IMR-90 (cell line): ENCODE results near the gene ABHD17B. TPM values are rescaled to one million over a fixed set of nuclear protein-coding genes. Genes with fewer than 3 reads are reported as not detected.

Experiments used
- ATAC-seq: fragments of 200-7000 bp; cut with Tn5 transposase; 2 replicates; pipeline ENCODE4 v1.9.1; 2020; ENCODE audit warnings: low read depth, mild to moderate bottlenecking, moderate library complexity
- BruUV-seq: library from RNA; stranded (reverse); fragments of 400-500 nt; replicated peaks from 2 replicates; lab custom pipeline; 2021; lab: Mats Ljungman, UMichigan
- CTCF ChIA-PET: fragments of 300-600 bp; formaldehyde crosslinking; extraction: SDS; loops from one replicate; lab custom pipeline; 2021; ENCODE audit warnings: antibody characterized with exemption; lab: Yijun Ruan, JAX
- POLR2A ChIA-PET: fragments of 300-600 bp; sonication (Branson Sonifier 250); formaldehyde crosslinking; loops from one replicate; lab custom pipeline; 2022; ENCODE audit warnings: antibody characterized with exemption; ENCODE audit not compliant: unreplicated experiment; lab: Charles Lee
- DNase-seq: peaks from one replicate; pipeline ENCODE4 v3.0.0; 2013
- H2AFZ ChIP-seq: replicated peaks from 2 replicates; pipeline ENCODE3; 2013; ENCODE audit warnings: low read length, mild to moderate bottlenecking; ENCODE audit not compliant: poor library complexity
- H2AK5ac ChIP-seq: 2 replicates; pipeline ENCODE4 v1.6.1; 2013; ENCODE audit warnings: low read depth, low read length, inconsistent platforms
- H2AK9ac ChIP-seq: replicated peaks from 2 replicates; pipeline ENCODE3; 2013; ENCODE audit warnings: mild to moderate bottlenecking, low read depth, low read length, moderate library complexity; ENCODE audit not compliant: poor library complexity
- H2BK120ac ChIP-seq: 2 replicates; pipeline ENCODE4 v1.6.1; 2013; ENCODE audit warnings: low read depth, low read length, inconsistent platforms
- H2BK15ac ChIP-seq: 3 replicates; pipeline ENCODE4 v1.6.1; 2013; ENCODE audit warnings: low read depth, low read length, inconsistent platforms
- H2BK20ac ChIP-seq: 2 replicates; pipeline ENCODE4 v1.6.1; 2013; ENCODE audit warnings: low read depth, mild to moderate bottlenecking, inconsistent platforms, low read length, moderate library complexity
- H2BK5ac ChIP-seq: 2 replicates; pipeline ENCODE4 v1.6.1; 2013; ENCODE audit warnings: mild to moderate bottlenecking, low read depth, low read length, inconsistent platforms; ENCODE audit not compliant: poor library complexity, severe bottlenecking
- H3K14ac ChIP-seq: replicated peaks from 2 replicates; pipeline ENCODE4 v1.6.1; 2013; ENCODE audit warnings: low read depth, low read length, inconsistent platforms
- H3K18ac ChIP-seq: 2 replicates; pipeline ENCODE4 v1.6.1; 2013; ENCODE audit warnings: low read depth, low read length, control low read depth
- H3K23ac ChIP-seq: 2 replicates; pipeline ENCODE4 v1.6.1; 2013; ENCODE audit warnings: low read depth, low read length, inconsistent platforms
- H3K27ac ChIP-seq: 2 replicates; pipeline ENCODE4 v1.5.1; 2013; ENCODE audit warnings: mild to moderate bottlenecking, control low read depth, low read length; ENCODE audit not compliant: insufficient read depth
- H3K27me3 ChIP-seq: 2 replicates; pipeline ENCODE4 v1.6.1; 2013; ENCODE audit warnings: low read length; ENCODE audit not compliant: control insufficient read depth, insufficient read depth
- H3K36me3 ChIP-seq: 2 replicates; pipeline ENCODE4 v1.6.1; 2013; ENCODE audit warnings: low read length, mixed read lengths; ENCODE audit not compliant: control insufficient read depth, insufficient read depth
- H3K4ac ChIP-seq: 2 replicates; pipeline ENCODE4 v1.6.1; 2013; ENCODE audit warnings: low read depth, low read length, inconsistent platforms
- H3K4me1 ChIP-seq: 2 replicates; pipeline ENCODE4 v1.6.1; 2013; ENCODE audit warnings: low read length, mixed read lengths; ENCODE audit not compliant: control insufficient read depth, insufficient read depth
- H3K4me2 ChIP-seq: 2 replicates; pipeline ENCODE4 v1.6.1; 2013; ENCODE audit warnings: low read depth, mild to moderate bottlenecking, control low read depth, low read length, moderate library complexity
- H3K4me3 ChIP-seq: 2 replicates; pipeline ENCODE4 v1.5.1; 2013; ENCODE audit warnings: low read depth, mild to moderate bottlenecking, control low read depth, low read length, moderate library complexity; ENCODE audit not compliant: insufficient read depth
- H3K56ac ChIP-seq: 2 replicates; pipeline ENCODE4 v1.6.1; 2013; ENCODE audit warnings: low read length, inconsistent platforms; ENCODE audit not compliant: insufficient read depth; ENCODE audit errors: extremely low read depth
- H3K79me1 ChIP-seq, 2 experiments: 2 replicates each; pipeline ENCODE4 v1.6.1; 2013; ENCODE audit warnings: low read length in 2 of 2, inconsistent platforms in 1 of 2, low read depth in 1 of 2
- H3K9ac ChIP-seq: 2 replicates; pipeline ENCODE4 v1.6.1; 2013; ENCODE audit warnings: low read depth, low read length, control low read depth
- H3K9me1 ChIP-seq: 2 replicates; pipeline ENCODE4 v1.6.1; 2013; ENCODE audit warnings: low read length, inconsistent platforms; ENCODE audit not compliant: insufficient read depth
- H3K9me3 ChIP-seq: 2 replicates; pipeline ENCODE4 v1.6.1; 2013; ENCODE audit warnings: low read length; ENCODE audit not compliant: control insufficient read depth, insufficient read depth
- H4K20me1 ChIP-seq: 2 replicates; pipeline ENCODE4 v1.6.1; 2013; ENCODE audit warnings: low read length, inconsistent platforms; ENCODE audit not compliant: insufficient read depth
- H4K5ac ChIP-seq: 2 replicates; pipeline ENCODE4 v1.6.1; 2013; ENCODE audit warnings: mild to moderate bottlenecking, low read depth, low read length, control low read depth
- H4K8ac ChIP-seq, 2 experiments: 2 replicates each; pipeline ENCODE4 v1.6.1; 2013; ENCODE audit warnings: low read depth in 2 of 2, low read length in 2 of 2, control low read depth in 1 of 2, inconsistent platforms in 1 of 2
- H4K91ac ChIP-seq: 2 replicates; pipeline ENCODE4 v1.6.1; 2013; ENCODE audit warnings: low read depth, low read length, inconsistent platforms; ENCODE audit not compliant: insufficient read depth
- BHLHE40 ChIP-seq: fragments of 150-350 bp; IDR thresholded peaks from 2 replicates; pipeline ENCODE4 v1.6.1; 2016; ENCODE audit warnings: mild to moderate bottlenecking, low read depth, low read length
- CEBPB ChIP-seq: IDR thresholded peaks from 2 replicates; pipeline ENCODE4 v1.6.1; 2012; ENCODE audit warnings: low read depth, low read length, improper control_type of control experiment
- MAFK ChIP-seq: IDR thresholded peaks from 2 replicates; pipeline ENCODE4 v1.6.1; 2012; ENCODE audit warnings: low read depth, low read length, improper control_type of control experiment
- MAZ ChIP-seq: IDR thresholded peaks from 2 replicates; pipeline ENCODE4 v1.6.1; 2012; ENCODE audit warnings: low read depth, mild to moderate bottlenecking, low read length, improper control_type of control experiment, moderate library complexity, borderline replicate concordance
- MXI1 ChIP-seq: IDR thresholded peaks from 2 replicates; pipeline ENCODE4 v1.6.1; 2012; ENCODE audit warnings: low read depth, mild to moderate bottlenecking, low read length, moderate library complexity, borderline replicate concordance
- NFE2L2 ChIP-seq: fragments of 150-350 bp; IDR thresholded peaks from 2 replicates; pipeline ENCODE4 v1.6.1; 2016; ENCODE audit warnings: low read depth, mild to moderate bottlenecking, low read length
- POLR2A ChIP-seq: IDR thresholded peaks from 2 replicates; pipeline ENCODE4 v1.6.1; 2012; ENCODE audit warnings: mild to moderate bottlenecking, low read depth, low read length
- RAD21 ChIP-seq: IDR thresholded peaks from 2 replicates; pipeline ENCODE4 v1.6.1; 2012; ENCODE audit warnings: low read length, improper control_type of control experiment
- RCOR1 ChIP-seq: IDR thresholded peaks from 2 replicates; pipeline ENCODE4 v1.6.1; 2012; ENCODE audit warnings: mild to moderate bottlenecking, low read length, improper control_type of control experiment; ENCODE audit not compliant: insufficient replicate concordance
- RFX5 ChIP-seq: IDR thresholded peaks from 2 replicates; pipeline ENCODE4 v1.8.0; 2012; ENCODE audit warnings: low read depth, mild to moderate bottlenecking, low read length, moderate library complexity
- USF2 ChIP-seq: fragments of 150-350 bp; IDR thresholded peaks from 2 replicates; pipeline ENCODE4 v1.6.1; 2017; ENCODE audit warnings: mild to moderate bottlenecking, antibody characterized with exemption, low read length, low read depth
- dilution Hi-C: fragments of 300-500 bp; cut with HindIII; formaldehyde crosslinking; loops from one replicate; pipeline ENCODE4 v1.14.3; 2018; ENCODE audit warnings: low sequenced_read_pairs; ENCODE audit not compliant: unreplicated experiment
- in situ Hi-C: fragments of 300-500 bp; cut with MboI; formaldehyde crosslinking; loops from 3 replicates; pipeline ENCODE4 v1.14.3; 2019; ENCODE audit warnings: low sequenced_read_pairs, inconsistent platforms, mixed read lengths
- intact Hi-C: fragments of 100-400 bp; cut with micrococcal nuclease; formaldehyde crosslinking; loops from 2 replicates; pipeline ENCODE4 v1.10.0; 2022
- polyA plus RNA-seq, 3 experiments: library from polyadenylated mRNA; depleted of rRNA; stranded (reverse); fragments of >200 nt; gene quantifications; 2 replicates each; pipeline ENCODE4 v1.2.3, GENCODE V29; 2012; ENCODE audit warnings: low replicate concordance in 1 of 3
- total RNA-seq: library from RNA; depleted of rRNA; stranded (reverse); fragments of >200 nt; gene quantifications from 2 replicates; pipeline ENCODE4 v1.2.3, GENCODE V29; 2012

Gene ABHD17B
- total and polyA plus RNA-seq, 2 of the 4 experiments (the other 2 are of a cell fraction): 7.5 to 16.8 TPM

- BruUV-seq: no TSS peak
- Histone ChIP-seq H4K91ac (no peak overlapping the region), H3K9me3 (no peaks in the 10 kb centered on the region), H4K20me1 (no peaks in the 10 kb centered on the region), H3K23ac (no peak overlapping the region), H3K9ac (no peak overlapping the region), H2BK15ac (no peak overlapping the region), H3K4me1 (no peaks in the 10 kb centered on the region), H3K27ac (no peak overlapping the region), H2BK20ac (no peak overlapping the region), H3K79me1 (no peaks in the 10 kb centered on the region), H3K18ac (no peak overlapping the region), H3K36me3 (no peaks in the 10 kb centered on the region), H2AK5ac (no peak overlapping the region), H3K14ac (no peak overlapping the region), H3K4me3 (no peak overlapping the region), H2BK5ac (no peak overlapping the region), H4K5ac (no peak overlapping the region), H3K56ac (no peak overlapping the region), H3K27me3 (no peaks in the 10 kb centered on the region), H2BK120ac (no peak overlapping the region), H3K4ac (no peak overlapping the region), H3K4me2 (no peak overlapping the region), H2AK9ac (no peak overlapping the region), H3K9me1 (no peaks in the 10 kb centered on the region), H4K8ac (no peak overlapping the region), H2AFZ (no peak overlapping the region)
- in situ Hi-C loops (no loop called here), dilution Hi-C loops (no loop called here), intact Hi-C loops (no loop called here)
- ChIA-PET POLR2A (no interaction called here), CTCF (no interaction called here)
- no peak for ATAC-seq
- TF ChIP-seq RAD21 (no peak), MAZ (no peak), CEBPB (no peak), POLR2A (no peak), USF2 (no peak), BHLHE40 (no peak), MAFK (no peak), RCOR1 (no peak), RFX5 (no peak), NFE2L2 (no peak), MXI1 (no peak)
- DNase-seq: no peak
Measured at GRCh38 chr9:71850996-71851395, 60.0 kb downstream of the ABHD17B start.
